GM23338 (cell line): ENCODE data around the gene MAD1L1. TPM values are rescaled to one million over a fixed set of nuclear protein-coding genes. Genes with fewer than 3 reads are reported as not detected.

Experiments used
- ATAC-seq: fragments of 200-7000 bp; cut with Tn5 transposase; 3 replicates; pipeline ENCODE4 v1.9.1; 2020
- DNase-seq: peaks from one replicate; pipeline ENCODE4 v3.0.0-alpha.2; 2015; ENCODE audit warnings: low spot score
- H2AFZ ChIP-seq: fragments of 200-600 bp; sonication (generic); 2 replicates; pipeline ENCODE4 v1.8.0; 2016; ENCODE audit warnings: antibody characterized with exemption, mild to moderate bottlenecking, moderate library complexity
- H3F3A ChIP-seq: fragments of 200-600 bp; sonication (generic); replicated peaks from 2 replicates; pipeline ENCODE4 v1.8.0; 2017; ENCODE audit warnings: antibody characterized with exemption, mixed run types, low read depth
- H3K27ac ChIP-seq: fragments of 200-600 bp; sonication (generic); 2 replicates; pipeline ENCODE4 v1.6.1; 2016; ENCODE audit warnings: low read depth
- H3K27me3 ChIP-seq: fragments of 200-600 bp; sonication (generic); 2 replicates; pipeline ENCODE4 v1.8.0; 2016; ENCODE audit warnings: mild to moderate bottlenecking, mixed run types, moderate library complexity; ENCODE audit not compliant: insufficient read depth
- H3K36me3 ChIP-seq: fragments of 200-600 bp; sonication (generic); 2 replicates; pipeline ENCODE4 v1.8.0; 2016; ENCODE audit warnings: mild to moderate bottlenecking; ENCODE audit not compliant: insufficient read depth
- H3K4me1 ChIP-seq: fragments of 200-600 bp; sonication (generic); 2 replicates; pipeline ENCODE4 v1.8.0; 2016; ENCODE audit warnings: mild to moderate bottlenecking, moderate library complexity; ENCODE audit not compliant: insufficient read depth
- H3K4me2 ChIP-seq: fragments of 200-600 bp; sonication (generic); 2 replicates; pipeline ENCODE4 v1.7.1; 2017; ENCODE audit warnings: mixed run types
- H3K4me3 ChIP-seq: fragments of 200-600 bp; sonication (generic); 2 replicates; pipeline ENCODE4 v1.6.1; 2016; ENCODE audit warnings: mixed run types
- H3K79me2 ChIP-seq: fragments of 200-600 bp; sonication (generic); replicated peaks from 2 replicates; pipeline ENCODE4 v1.8.0; 2017; ENCODE audit warnings: mild to moderate bottlenecking; ENCODE audit not compliant: insufficient read depth
- H3K9me2 ChIP-seq: fragments of 200-600 bp; sonication (generic); 2 replicates; pipeline ENCODE4 v1.8.0; 2017; ENCODE audit not compliant: insufficient read depth
- H4K20me1 ChIP-seq: fragments of 200-600 bp; sonication (generic); replicated peaks from 2 replicates; pipeline ENCODE4 v1.8.0; 2017; ENCODE audit warnings: mild to moderate bottlenecking; ENCODE audit not compliant: insufficient read depth
- H3K27ac Mint-ChIP-seq: 2 replicates; pipeline ENCODE4 v1.8.0; 2020; ENCODE audit warnings: inconsistent platforms, mild to moderate bottlenecking, moderate library complexity, mixed read lengths
- H3K27me3 Mint-ChIP-seq: 3 replicates; pipeline ENCODE4 v1.8.0; 2022; ENCODE audit warnings: low read depth, mild to moderate bottlenecking, moderate library complexity, mixed read lengths, inconsistent platforms; ENCODE audit not compliant: insufficient read depth, poor library complexity
- H3K36me3 Mint-ChIP-seq: 3 replicates; pipeline ENCODE4 v1.8.0; 2021; ENCODE audit warnings: low read depth, mild to moderate bottlenecking, inconsistent platforms, moderate library complexity, mixed read lengths
- H3K4me1 Mint-ChIP-seq: 3 replicates; pipeline ENCODE4 v1.8.0; 2020; ENCODE audit warnings: mild to moderate bottlenecking, inconsistent platforms, mixed read lengths
- H3K4me3 Mint-ChIP-seq: 3 replicates; pipeline ENCODE4 v1.8.0; 2021; ENCODE audit warnings: moderate library complexity, mild to moderate bottlenecking, inconsistent platforms, mixed read lengths
- H3K9me3 Mint-ChIP-seq: 3 replicates; pipeline ENCODE4 v1.8.0; 2020; ENCODE audit warnings: moderate library complexity, mild to moderate bottlenecking, inconsistent platforms, mixed read lengths
- EZH2 ChIP-seq: fragments of 200-600 bp; sonication (generic); IDR thresholded peaks from one replicate; pipeline ENCODE4 v1.8.0; 2017; ENCODE audit warnings: antibody characterized with exemption, mild to moderate bottlenecking, low read depth; ENCODE audit not compliant: unreplicated experiment
- EZH2phosphoT487 ChIP-seq: fragments of 200-600 bp; sonication (generic); IDR thresholded peaks from one replicate; pipeline ENCODE4 v1.8.1; 2018; ENCODE audit warnings: antibody characterized with exemption; ENCODE audit not compliant: unreplicated experiment
- JUNB ChIP-seq: IDR thresholded peaks from one replicate; pipeline ENCODE4 v1.6.1; 2016; ENCODE audit warnings: antibody characterized with exemption; ENCODE audit not compliant: unreplicated experiment
- NANOG ChIP-seq: IDR thresholded peaks from 2 replicates; pipeline ENCODE4 v1.6.1; 2016; ENCODE audit warnings: antibody characterized with exemption, borderline replicate concordance
- POLR2AphosphoS5 ChIP-seq: IDR thresholded peaks from 2 replicates; pipeline ENCODE4 v1.6.1; 2016; ENCODE audit warnings: antibody characterized with exemption, low read depth
- STAT1 ChIP-seq: IDR thresholded peaks from one replicate; pipeline ENCODE4 v1.6.1; 2016; ENCODE audit warnings: antibody characterized with exemption; ENCODE audit not compliant: unreplicated experiment
- ZNF114 ChIP-seq: fragments of 250-450 bp; sonication (Bioruptor Pico); IDR thresholded peaks from 2 replicates; pipeline ENCODE4 v1.5.0; 2020; ENCODE audit warnings: mild to moderate bottlenecking, moderate library complexity
- ZNF331 ChIP-seq: fragments of 250-450 bp; sonication (Bioruptor Pico); IDR thresholded peaks from 2 replicates; pipeline ENCODE4 v1.5.0; 2020; ENCODE audit warnings: low read depth, mild to moderate bottlenecking, moderate library complexity
- polyA plus RNA-seq: library from polyadenylated mRNA; unstranded; fragments of >200 nt; fragmentation: Nextera tagmentation; extraction: Ambion mirVana; gene quantifications from 2 replicates; pipeline ENCODE4 v1.2.1, GENCODE V29; 2016
- total RNA-seq: library from RNA; depleted of rRNA; stranded (reverse); fragments of >200 nt; shearing (Covaris generic); gene quantifications from 2 replicates; pipeline ENCODE4 v1.2.3, GENCODE V29; 2014
- TF ChIP-seq, protein P1 (sequence below): fragments of 250-450 bp; sonication (Bioruptor Pico); IDR thresholded peaks from 2 replicates; pipeline ENCODE4 v1.5.0; 2020; ENCODE audit warnings: mild to moderate bottlenecking, moderate library complexity
- TF ChIP-seq, protein P2 (sequence below), 2 experiments: fragments of 200-600 bp in 1 of 2; sonication (generic) in 1 of 2; conservative IDR thresholded peaks; 2 replicates each; pipeline versions ENCODE4 v1.5.1 to v1.6.1; 2016 to 2017; ENCODE audit warnings: antibody characterized with exemption in 2 of 2, low read depth in 2 of 2, mild to moderate bottlenecking in 2 of 2, moderate library complexity in 1 of 2
- TF ChIP-seq, protein P3 (sequence below): IDR thresholded peaks from 2 replicates; pipeline ENCODE4 v1.6.1; 2016; ENCODE audit warnings: antibody characterized with exemption

MAD1L1 gene
- total and polyA plus RNA-seq, 2 experiments from 2014 or later = 40.3 to 59.3 TPM

DNA sequence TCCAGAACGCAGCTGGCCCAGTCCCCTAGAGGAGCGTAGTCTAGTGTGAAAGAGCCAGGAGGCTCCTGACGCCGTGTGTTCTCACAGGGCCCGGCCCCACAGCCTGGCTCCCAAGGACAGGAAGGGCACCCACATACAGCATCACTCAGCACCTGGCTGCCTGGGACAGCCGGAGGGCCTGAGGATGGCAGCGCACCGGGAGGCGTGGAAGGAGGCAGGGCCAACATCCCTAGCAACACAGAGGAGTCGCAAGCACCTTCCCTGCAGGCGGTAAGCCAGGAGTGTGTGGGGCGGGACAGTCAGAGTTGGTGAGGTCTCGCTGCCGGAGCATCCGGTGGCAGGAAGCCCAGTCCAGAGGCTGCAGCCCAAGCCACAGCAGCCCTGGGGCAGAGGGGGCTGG lies 125.8 kb downstream of the MAD1L1 start:
- Histone ChIP-seq H3K4me1 (no peaks in the 10 kb centered on the region; the same call in 1 of the 2 replicates), H2AFZ (no peak overlapping the region), H3K27ac (0 out of 2 replicates have a peak overlapping the region, but pooled peaks have one; percentile 39), H4K20me1 (0 out of 2 replicates have a peak, but pooled peaks cover 6% of the 10 kb centered on the region), H3K4me2 (no peak overlapping the region), H3K27me3 (no peaks in the 10 kb centered on the region), H3K36me3 (no peaks in the 10 kb centered on the region), H3K79me2 (peaks cover 13% of the 10 kb centered on the region; the same call in 1 of the 2 replicates), H3K9me2 (no peaks in the 10 kb centered on the region), H3K4me3 (no peak overlapping the region), H3F3A (0 out of 2 replicates have a peak, but pooled peaks cover 7% of the 10 kb centered on the region)
- no peaks in the 10 kb centered on the region for H3K9me3 Mint-ChIP-seq
- ATAC-seq (peak; percentile 4), DNase-seq (no peak)
- H3K4me1 Mint-ChIP-seq = peaks cover 60% of the 10 kb centered on the region
- no peak for TF ChIP-seq STAT1
- no peak for TF ChIP-seq JUNB
- TF ChIP-seq ZNF331 = no peak
- no peak for TF ChIP-seq ZNF114 (CRISPR knock-in tag)
- TF ChIP-seq, protein P1, sequence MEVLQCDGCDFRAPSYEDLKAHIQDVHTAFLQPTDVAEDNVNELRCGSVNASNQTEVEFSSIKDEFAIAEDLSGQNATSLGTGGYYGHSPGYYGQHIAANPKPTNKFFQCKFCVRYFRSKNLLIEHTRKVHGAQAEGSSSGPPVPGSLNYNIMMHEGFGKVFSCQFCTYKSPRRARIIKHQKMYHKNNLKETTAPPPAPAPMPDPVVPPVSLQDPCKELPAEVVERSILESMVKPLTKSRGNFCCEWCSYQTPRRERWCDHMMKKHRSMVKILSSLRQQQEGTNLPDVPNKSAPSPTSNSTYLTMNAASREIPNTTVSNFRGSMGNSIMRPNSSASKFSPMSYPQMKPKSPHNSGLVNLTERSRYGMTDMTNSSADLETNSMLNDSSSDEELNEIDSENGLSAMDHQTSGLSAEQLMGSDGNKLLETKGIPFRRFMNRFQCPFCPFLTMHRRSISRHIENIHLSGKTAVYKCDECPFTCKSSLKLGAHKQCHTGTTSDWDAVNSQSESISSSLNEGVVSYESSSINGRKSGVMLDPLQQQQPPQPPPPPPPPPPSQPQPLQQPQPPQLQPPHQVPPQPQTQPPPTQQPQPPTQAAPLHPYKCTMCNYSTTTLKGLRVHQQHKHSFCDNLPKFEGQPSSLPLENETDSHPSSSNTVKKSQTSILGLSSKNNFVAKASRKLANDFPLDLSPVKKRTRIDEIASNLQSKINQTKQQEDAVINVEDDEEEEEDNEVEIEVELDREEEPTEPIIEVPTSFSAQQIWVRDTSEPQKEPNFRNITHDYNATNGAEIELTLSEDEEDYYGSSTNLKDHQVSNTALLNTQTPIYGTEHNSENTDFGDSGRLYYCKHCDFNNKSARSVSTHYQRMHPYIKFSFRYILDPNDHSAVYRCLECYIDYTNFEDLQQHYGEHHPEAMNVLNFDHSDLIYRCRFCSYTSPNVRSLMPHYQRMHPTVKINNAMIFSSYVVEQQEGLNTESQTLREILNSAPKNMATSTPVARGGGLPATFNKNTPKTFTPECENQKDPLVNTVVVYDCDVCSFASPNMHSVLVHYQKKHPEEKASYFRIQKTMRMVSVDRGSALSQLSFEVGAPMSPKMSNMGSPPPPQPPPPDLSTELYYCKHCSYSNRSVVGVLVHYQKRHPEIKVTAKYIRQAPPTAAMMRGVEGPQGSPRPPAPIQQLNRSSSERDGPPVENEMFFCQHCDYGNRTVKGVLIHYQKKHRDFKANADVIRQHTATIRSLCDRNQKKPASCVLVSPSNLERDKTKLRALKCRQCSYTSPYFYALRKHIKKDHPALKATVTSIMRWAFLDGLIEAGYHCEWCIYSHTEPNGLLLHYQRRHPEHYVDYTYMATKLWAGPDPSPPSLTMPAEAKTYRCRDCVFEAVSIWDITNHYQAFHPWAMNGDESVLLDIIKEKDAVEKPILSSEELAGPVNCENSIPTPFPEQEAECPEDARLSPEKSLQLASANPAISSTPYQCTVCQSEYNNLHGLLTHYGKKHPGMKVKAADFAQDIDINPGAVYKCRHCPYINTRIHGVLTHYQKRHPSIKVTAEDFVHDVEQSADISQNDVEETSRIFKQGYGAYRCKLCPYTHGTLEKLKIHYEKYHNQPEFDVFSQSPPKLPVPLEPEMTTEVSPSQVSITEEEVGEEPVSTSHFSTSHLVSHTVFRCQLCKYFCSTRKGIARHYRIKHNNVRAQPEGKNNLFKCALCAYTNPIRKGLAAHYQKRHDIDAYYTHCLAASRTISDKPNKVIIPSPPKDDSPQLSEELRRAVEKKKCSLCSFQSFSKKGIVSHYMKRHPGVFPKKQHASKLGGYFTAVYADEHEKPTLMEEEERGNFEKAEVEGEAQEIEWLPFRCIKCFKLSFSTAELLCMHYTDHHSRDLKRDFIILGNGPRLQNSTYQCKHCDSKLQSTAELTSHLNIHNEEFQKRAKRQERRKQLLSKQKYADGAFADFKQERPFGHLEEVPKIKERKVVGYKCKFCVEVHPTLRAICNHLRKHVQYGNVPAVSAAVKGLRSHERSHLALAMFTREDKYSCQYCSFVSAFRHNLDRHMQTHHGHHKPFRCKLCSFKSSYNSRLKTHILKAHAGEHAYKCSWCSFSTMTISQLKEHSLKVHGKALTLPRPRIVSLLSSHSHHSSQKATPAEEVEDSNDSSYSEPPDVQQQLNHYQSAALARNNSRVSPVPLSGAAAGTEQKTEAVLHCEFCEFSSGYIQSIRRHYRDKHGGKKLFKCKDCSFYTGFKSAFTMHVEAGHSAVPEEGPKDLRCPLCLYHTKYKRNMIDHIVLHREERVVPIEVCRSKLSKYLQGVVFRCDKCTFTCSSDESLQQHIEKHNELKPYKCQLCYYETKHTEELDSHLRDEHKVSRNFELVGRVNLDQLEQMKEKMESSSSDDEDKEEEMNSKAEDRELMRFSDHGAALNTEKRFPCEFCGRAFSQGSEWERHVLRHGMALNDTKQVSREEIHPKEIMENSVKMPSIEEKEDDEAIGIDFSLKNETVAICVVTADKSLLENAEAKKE = no peak
- no peak for TF ChIP-seq EZH2
- TF ChIP-seq, protein P2, sequence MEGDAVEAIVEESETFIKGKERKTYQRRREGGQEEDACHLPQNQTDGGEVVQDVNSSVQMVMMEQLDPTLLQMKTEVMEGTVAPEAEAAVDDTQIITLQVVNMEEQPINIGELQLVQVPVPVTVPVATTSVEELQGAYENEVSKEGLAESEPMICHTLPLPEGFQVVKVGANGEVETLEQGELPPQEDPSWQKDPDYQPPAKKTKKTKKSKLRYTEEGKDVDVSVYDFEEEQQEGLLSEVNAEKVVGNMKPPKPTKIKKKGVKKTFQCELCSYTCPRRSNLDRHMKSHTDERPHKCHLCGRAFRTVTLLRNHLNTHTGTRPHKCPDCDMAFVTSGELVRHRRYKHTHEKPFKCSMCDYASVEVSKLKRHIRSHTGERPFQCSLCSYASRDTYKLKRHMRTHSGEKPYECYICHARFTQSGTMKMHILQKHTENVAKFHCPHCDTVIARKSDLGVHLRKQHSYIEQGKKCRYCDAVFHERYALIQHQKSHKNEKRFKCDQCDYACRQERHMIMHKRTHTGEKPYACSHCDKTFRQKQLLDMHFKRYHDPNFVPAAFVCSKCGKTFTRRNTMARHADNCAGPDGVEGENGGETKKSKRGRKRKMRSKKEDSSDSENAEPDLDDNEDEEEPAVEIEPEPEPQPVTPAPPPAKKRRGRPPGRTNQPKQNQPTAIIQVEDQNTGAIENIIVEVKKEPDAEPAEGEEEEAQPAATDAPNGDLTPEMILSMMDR (conservative IDR thresholded peaks at IDR 0.05; ENCODE audit: low read depth in 2 of 2) = no peak
- TF ChIP-seq, protein P3, sequence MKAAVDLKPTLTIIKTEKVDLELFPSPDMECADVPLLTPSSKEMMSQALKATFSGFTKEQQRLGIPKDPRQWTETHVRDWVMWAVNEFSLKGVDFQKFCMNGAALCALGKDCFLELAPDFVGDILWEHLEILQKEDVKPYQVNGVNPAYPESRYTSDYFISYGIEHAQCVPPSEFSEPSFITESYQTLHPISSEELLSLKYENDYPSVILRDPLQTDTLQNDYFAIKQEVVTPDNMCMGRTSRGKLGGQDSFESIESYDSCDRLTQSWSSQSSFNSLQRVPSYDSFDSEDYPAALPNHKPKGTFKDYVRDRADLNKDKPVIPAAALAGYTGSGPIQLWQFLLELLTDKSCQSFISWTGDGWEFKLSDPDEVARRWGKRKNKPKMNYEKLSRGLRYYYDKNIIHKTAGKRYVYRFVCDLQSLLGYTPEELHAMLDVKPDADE = no peak
- no peak for TF ChIP-seq POLR2AphosphoS5
- TF ChIP-seq EZH2phosphoT487 = no peak
- TF ChIP-seq NANOG = no peak
- peaks cover 4% of the 10 kb centered on the region; the same call in 1 of the 3 replicates for H3K36me3 Mint-ChIP-seq
- no peak overlapping the region for H3K27ac Mint-ChIP-seq
- H3K4me3 Mint-ChIP-seq = no peak overlapping the region
- peaks cover 33% of the 10 kb centered on the region for H3K27me3 Mint-ChIP-seq
